Breast epithelium (tissue), 3 donors: ENCODE data around the gene LDB3.

ENCODE experiments used
- POLR2A ChIP-seq: fragments of 450-650 bp; IDR thresholded peaks from one replicate; pipeline ENCODE4 v1.6.1; 2016; ENCODE audit warnings: antibody characterized with exemption, mild to moderate bottlenecking, moderate library complexity
- POLR2AphosphoS5 ChIP-seq, 3 donors: sonication (generic); formaldehyde crosslinking; IDR thresholded peaks; one replicate each; pipeline ENCODE4 v1.6.1; 2017; ENCODE audit warnings: antibody characterized with exemption in 3 of 3
- TF ChIP-seq, protein P1 (sequence below), 3 donors: fragments of 450-650 bp; IDR thresholded peaks; one replicate each; pipeline ENCODE4 v1.5.1; 2016 to 2017; ENCODE audit warnings: antibody characterized with exemption in 3 of 3, mild to moderate bottlenecking in 3 of 3, moderate library complexity in 3 of 3

DNA sequence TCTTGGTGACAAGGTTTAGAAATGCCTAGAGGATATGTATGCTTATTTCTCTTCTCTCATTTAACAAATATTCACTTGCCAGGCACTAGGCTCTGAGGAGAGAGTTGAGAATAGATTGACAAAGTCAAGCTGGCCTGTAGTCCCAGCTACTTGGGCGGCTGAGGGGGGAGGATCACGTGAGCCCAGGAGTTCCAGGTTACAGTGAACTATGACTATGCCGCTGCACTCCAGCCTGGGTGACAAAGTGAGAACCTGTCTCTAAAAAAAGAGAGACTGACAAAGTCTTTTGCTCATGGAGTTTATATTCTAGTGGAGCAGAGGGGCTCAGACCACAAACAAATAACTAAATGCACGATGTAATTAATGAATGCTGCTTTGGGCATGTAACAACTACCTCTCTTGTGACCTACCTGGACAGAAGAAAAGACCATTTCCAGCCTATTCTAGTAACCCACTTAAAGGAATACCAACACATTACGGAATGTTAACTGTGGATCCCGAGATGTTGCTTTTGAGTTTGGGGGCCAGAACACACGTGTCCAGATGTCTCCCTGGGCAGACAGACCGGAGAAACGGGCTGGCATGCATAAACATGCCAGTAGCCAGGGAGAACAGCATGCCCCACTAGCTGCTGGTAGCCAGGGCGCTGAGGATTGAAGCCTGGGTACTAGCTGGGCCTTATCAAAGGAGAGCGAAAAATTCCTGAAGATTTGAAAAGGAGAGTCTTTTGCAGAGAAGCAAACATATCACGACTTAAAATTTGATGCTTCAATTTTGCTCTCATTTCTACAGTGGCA is 85.5 kb downstream of the LDB3 start:
- TF ChIP-seq, protein P1, sequence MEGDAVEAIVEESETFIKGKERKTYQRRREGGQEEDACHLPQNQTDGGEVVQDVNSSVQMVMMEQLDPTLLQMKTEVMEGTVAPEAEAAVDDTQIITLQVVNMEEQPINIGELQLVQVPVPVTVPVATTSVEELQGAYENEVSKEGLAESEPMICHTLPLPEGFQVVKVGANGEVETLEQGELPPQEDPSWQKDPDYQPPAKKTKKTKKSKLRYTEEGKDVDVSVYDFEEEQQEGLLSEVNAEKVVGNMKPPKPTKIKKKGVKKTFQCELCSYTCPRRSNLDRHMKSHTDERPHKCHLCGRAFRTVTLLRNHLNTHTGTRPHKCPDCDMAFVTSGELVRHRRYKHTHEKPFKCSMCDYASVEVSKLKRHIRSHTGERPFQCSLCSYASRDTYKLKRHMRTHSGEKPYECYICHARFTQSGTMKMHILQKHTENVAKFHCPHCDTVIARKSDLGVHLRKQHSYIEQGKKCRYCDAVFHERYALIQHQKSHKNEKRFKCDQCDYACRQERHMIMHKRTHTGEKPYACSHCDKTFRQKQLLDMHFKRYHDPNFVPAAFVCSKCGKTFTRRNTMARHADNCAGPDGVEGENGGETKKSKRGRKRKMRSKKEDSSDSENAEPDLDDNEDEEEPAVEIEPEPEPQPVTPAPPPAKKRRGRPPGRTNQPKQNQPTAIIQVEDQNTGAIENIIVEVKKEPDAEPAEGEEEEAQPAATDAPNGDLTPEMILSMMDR (IDR thresholded peaks at IDR 0.05): no peak
- TF ChIP-seq POLR2A (no peak), POLR2AphosphoS5 (IDR thresholded peaks at IDR 0.05) (no peak)
